SU-DHL-6 (cell line): ENCODE results near the gene HAPSTR1.

Source experiments
- H2AFZ ChIP-seq: fragments of 200-600 bp; sonication (generic); 2 replicates; pipeline ENCODE4 v1.6.1; 2014; ENCODE audit warnings: low read depth, mild to moderate bottlenecking, moderate library complexity, mixed read lengths, antibody characterized with exemption, low read length; ENCODE audit not compliant: severe bottlenecking
- H3F3A ChIP-seq: fragments of 200-600 bp; shearing (Covaris generic); 2 replicates; pipeline ENCODE4 v1.6.0; 2016; ENCODE audit warnings: antibody characterized with exemption, mild to moderate bottlenecking; ENCODE audit not compliant: insufficient read depth
- H3K27ac ChIP-seq: fragments of 200-600 bp; sonication (generic); 2 replicates; pipeline ENCODE4 v1.5.1; 2016; ENCODE audit warnings: low read depth, mild to moderate bottlenecking, low read length, moderate library complexity, mixed read lengths
- H3K27me3 ChIP-seq: fragments of 200-600 bp; sonication (generic), shearing (Covaris generic); 2 replicates; pipeline ENCODE4 v1.6.0; 2014; ENCODE audit warnings: mild to moderate bottlenecking, low read length
- H3K36me3 ChIP-seq: fragments of 200-600 bp; sonication (generic); 2 replicates; pipeline ENCODE4 v1.6.1; 2014; ENCODE audit warnings: mild to moderate bottlenecking, low read length, mixed read lengths
- H3K4me2 ChIP-seq: fragments of 300-600, 200-600 bp; shearing (Covaris generic), sonication (generic); 2 replicates; pipeline ENCODE4 v1.6.0; 2014; ENCODE audit warnings: low read length, low read depth, mild to moderate bottlenecking; ENCODE audit not compliant: poor library complexity, severe bottlenecking
- H3K4me3 ChIP-seq: fragments of 200-600 bp; sonication (generic); 2 replicates; pipeline ENCODE4 v1.5.1; 2014; ENCODE audit warnings: antibody characterized with exemption, low read length, mild to moderate bottlenecking, mixed read lengths; ENCODE audit not compliant: insufficient read depth, poor library complexity, severe bottlenecking
- H3K79me2 ChIP-seq: fragments of 200-600 bp; sonication (generic); 2 replicates; pipeline ENCODE4 v1.6.1; 2014; ENCODE audit warnings: mild to moderate bottlenecking, low read length, moderate library complexity; ENCODE audit not compliant: insufficient read depth
- H3K9ac ChIP-seq: fragments of 200-600 bp; sonication (generic); 2 replicates; pipeline ENCODE4 v1.7.0; 2014; ENCODE audit warnings: mild to moderate bottlenecking, low read length
- H3K9me2 ChIP-seq: fragments of 200-600 bp; sonication (generic); replicated peaks from 2 replicates; pipeline ENCODE4 v1.6.1; 2014; ENCODE audit warnings: low read length; ENCODE audit not compliant: insufficient read depth
- H3K9me3 ChIP-seq: fragments of 200-600 bp; sonication (generic); 2 replicates; pipeline ENCODE4 v1.6.1; 2014; ENCODE audit warnings: low read length, mixed read lengths; ENCODE audit not compliant: insufficient read depth
- H4K20me1 ChIP-seq: fragments of 200-600 bp; sonication (generic); 2 replicates; pipeline ENCODE4 v1.6.1; 2014; ENCODE audit warnings: low read depth, mild to moderate bottlenecking, antibody characterized with exemption, low read length, moderate library complexity, mixed read lengths
- CTCF ChIP-seq: fragments of 200-600 bp; sonication (generic); IDR thresholded peaks from one replicate; pipeline ENCODE4 v1.5.1; 2017; ENCODE audit warnings: antibody characterized with exemption, mild to moderate bottlenecking, low read length, moderate library complexity; ENCODE audit not compliant: insufficient read depth, poor library complexity, severe bottlenecking
- EZH2phosphoT487 ChIP-seq: fragments of 200-600 bp; sonication (generic), shearing (Covaris generic); conservative IDR thresholded peaks from 2 replicates; pipeline ENCODE4 v1.6.1; 2018; ENCODE audit warnings: mild to moderate bottlenecking, antibody characterized with exemption, low read length, moderate library complexity, mixed read lengths

HAPSTR1 gene

GRCh38 chr16:9112166-9112843 lies 20.9 kb downstream of the HAPSTR1 start:
- H3F3A ChIP-seq = peaks cover 19% of the 10 kb centered on the region
- H3K27ac ChIP-seq = no peak overlapping the region
- peaks cover 56% of the 10 kb centered on the region; the same call in 1 of the 2 replicates for H4K20me1 ChIP-seq
- H3K9me3 ChIP-seq = no peaks in the 10 kb centered on the region
- H3K9me2 ChIP-seq = no peaks in the 10 kb centered on the region
- H3K4me3 ChIP-seq = no peak overlapping the region
- H3K36me3 ChIP-seq = peaks cover 28% of the 10 kb centered on the region; the same call in 1 of the 2 replicates
- H3K27me3 ChIP-seq = no peaks in the 10 kb centered on the region
- H2AFZ ChIP-seq = no peak overlapping the region
- no peak for TF ChIP-seq CTCF
- TF ChIP-seq EZH2phosphoT487 = no peak
- H3K9ac ChIP-seq = no peak overlapping the region
- no peak overlapping the region for H3K4me2 ChIP-seq
- H3K79me2 ChIP-seq = peaks cover 99% of the 10 kb centered on the region

- peaks cover 32% of the 10 kb centered on the region; the same call in 1 of the 2 replicates for H3K36me3 ChIP-seq
- H3K9me3 ChIP-seq = no peaks in the 10 kb centered on the region
- H4K20me1 ChIP-seq = peaks cover 52% of the 10 kb centered on the region; the same call in 1 of the 2 replicates
- H3K9me2 ChIP-seq = no peaks in the 10 kb centered on the region
- no peak overlapping the region for H3K27ac ChIP-seq
- no peak overlapping the region for H3K4me3 ChIP-seq
- H3K27me3 ChIP-seq = no peaks in the 10 kb centered on the region
- H3K4me2 ChIP-seq = no peak overlapping the region
- peaks cover 19% of the 10 kb centered on the region for H3F3A ChIP-seq
- H3K9ac ChIP-seq = no peak overlapping the region
- H3K79me2 ChIP-seq = peaks cover 99% of the 10 kb centered on the region
- H2AFZ ChIP-seq = no peak overlapping the region
- TF ChIP-seq CTCF = no peak
Observed at GRCh38 chr16:9112844-9113186, 21.4 kb downstream of the HAPSTR1 start.

GRCh38 chr16:9113707-9114106 lies 22.3 kb downstream of the HAPSTR1 start:
- H3K79me2 ChIP-seq = peaks cover 99% of the 10 kb centered on the region
- H3K9me3 ChIP-seq = no peaks in the 10 kb centered on the region
- no peak overlapping the region for H2AFZ ChIP-seq
- H3K9me2 ChIP-seq = no peaks in the 10 kb centered on the region
- H3K27me3 ChIP-seq = no peaks in the 10 kb centered on the region
- H3K9ac ChIP-seq = no peak overlapping the region
- peaks cover 45% of the 10 kb centered on the region; the same call in 1 of the 2 replicates for H4K20me1 ChIP-seq
- no peak overlapping the region for H3K4me3 ChIP-seq
- peaks cover 19% of the 10 kb centered on the region for H3F3A ChIP-seq
- H3K27ac ChIP-seq = no peak overlapping the region
- no peak overlapping the region for H3K4me2 ChIP-seq
- H3K36me3 ChIP-seq = peaks cover 39% of the 10 kb centered on the region; the same call in 1 of the 2 replicates
- no peak for TF ChIP-seq CTCF
- no peak for TF ChIP-seq EZH2phosphoT487
